Endodermal cell (in vitro differentiated cells): Measurements from ENCODE around the gene TIAL1. TPM values are rescaled to one million over a fixed set of nuclear protein-coding genes. Genes with fewer than 3 reads are reported as not detected.

Experiments used
- DNase-seq: peaks from one replicate; pipeline ENCODE4 v3.0.0-alpha.2; 2017
- H3K27ac ChIP-seq: 2 replicates; pipeline ENCODE4 v1.5.1; 2013; ENCODE audit warnings: mild to moderate bottlenecking, low read depth, low read length, moderate library complexity
- H3K27me3 ChIP-seq: 2 replicates; pipeline ENCODE4 v1.6.1; 2013; ENCODE audit warnings: mild to moderate bottlenecking, low read length, moderate library complexity; ENCODE audit not compliant: insufficient read depth, control insufficient read depth, poor library complexity, severe bottlenecking
- H3K36me3 ChIP-seq: 2 replicates; pipeline ENCODE4 v1.7.0; 2013; ENCODE audit warnings: mild to moderate bottlenecking, low read length, moderate library complexity; ENCODE audit not compliant: control insufficient read depth, insufficient read depth
- H3K4me1 ChIP-seq: one replicate; pipeline ENCODE4 v1.7.0; 2013; ENCODE audit warnings: low read length; ENCODE audit not compliant: control insufficient read depth, insufficient read depth
- H3K4me3 ChIP-seq: 2 replicates; pipeline ENCODE4 v1.5.1; 2013; ENCODE audit warnings: mild to moderate bottlenecking, low read length, moderate library complexity
- H3K9ac ChIP-seq: 2 replicates; pipeline ENCODE4 v1.6.1; 2013; ENCODE audit warnings: mild to moderate bottlenecking, low read length, moderate library complexity; ENCODE audit not compliant: poor library complexity, severe bottlenecking; ENCODE audit errors: extremely low read depth
- H3K9me3 ChIP-seq: 2 replicates; pipeline ENCODE4 v1.6.1; 2013; ENCODE audit warnings: mild to moderate bottlenecking, low read length, moderate library complexity; ENCODE audit not compliant: control insufficient read depth
- H3K27ac Mint-ChIP-seq: 2 replicates; pipeline ENCODE4 v1.8.0; 2020; ENCODE audit warnings: mixed read lengths
- H3K27me3 Mint-ChIP-seq: 2 replicates; pipeline ENCODE4 v1.8.0; 2021; ENCODE audit warnings: mild to moderate bottlenecking, mixed read lengths; ENCODE audit not compliant: insufficient read depth
- H3K36me3 Mint-ChIP-seq: 2 replicates; pipeline ENCODE4 v1.8.0; 2020; ENCODE audit warnings: low read depth, mixed read lengths
- H3K4me1 Mint-ChIP-seq: 2 replicates; pipeline ENCODE4 v1.8.0; 2020; ENCODE audit warnings: mixed read lengths
- H3K4me3 Mint-ChIP-seq: 2 replicates; pipeline ENCODE4 v1.8.0; 2020; ENCODE audit warnings: mild to moderate bottlenecking, moderate library complexity, mixed read lengths
- H3K9me3 Mint-ChIP-seq: 2 replicates; pipeline ENCODE4 v1.8.0; 2020; ENCODE audit warnings: mild to moderate bottlenecking, mixed read lengths
- WGBS, 2 experiments: methylation state at CpG; one replicate each; pipeline versions ENCODE4 v1.1.5 to v1.1.7; 2013; ENCODE audit warnings: missing lambda C conversion rate in 2 of 2, mixed read lengths in 1 of 2; ENCODE audit not compliant: insufficient coverage in 1 of 2, insufficient read length in 1 of 2; 5-methylcytosine and 5-hydroxymethylcytosine counted together
- total RNA-seq, 2 donors: library from RNA; stranded (reverse); fragmentation: NEBNext Ultra II Directional in 1 of 2; extraction: Animal tissue kit (Norgen Biotek cat#: 25700) in 1 of 2; gene quantifications; 2 replicates in 1 of 2; 3 replicates in 1 of 2; pipeline ENCODE4 v1.2.1, GENCODE V29; 2021
- TF ChIP-seq, protein P1 (sequence below): fragments of 200-600 bp; sonication (generic); conservative IDR thresholded peaks from 2 replicates; pipeline ENCODE4 v1.5.0; 2021; ENCODE audit warnings: antibody characterized with exemption, mild to moderate bottlenecking

The TIAL1 gene
- total RNA-seq, 2 donors from 2014 or later: 156 to 176 TPM

DNA sequence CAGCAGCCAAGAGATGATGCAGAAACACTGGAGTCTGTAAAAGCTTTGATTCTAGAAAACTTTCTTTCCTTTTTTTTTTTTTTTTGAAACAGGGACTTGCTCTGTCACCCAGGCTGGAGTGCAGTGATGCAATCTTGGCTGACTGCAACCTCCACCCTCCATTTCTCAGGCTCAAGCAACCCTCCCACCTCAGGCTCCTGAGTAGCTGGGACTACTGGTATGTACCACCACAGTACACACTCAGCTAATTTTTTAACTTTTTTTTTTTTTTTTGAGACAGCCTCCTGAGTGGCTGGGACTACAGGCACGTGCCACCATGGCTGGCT, 37.4 kb upstream of the TIAL1 start:
- Mint-ChIP-seq H3K9me3 (no peaks in the 10 kb centered on the region), H3K4me1 (peaks cover 7% of the 10 kb centered on the region), H3K27me3 (no peaks in the 10 kb centered on the region), H3K36me3 (no peaks in the 10 kb centered on the region), H3K27ac (no peak overlapping the region), H3K4me3 (no peak overlapping the region)
- no peak overlapping the region for H3K27ac ChIP-seq
- no peaks in the 10 kb centered on the region for H3K27me3 ChIP-seq
- H3K36me3 ChIP-seq: no peaks in the 10 kb centered on the region
- no peak overlapping the region for H3K4me3 ChIP-seq
- no peaks in the 10 kb centered on the region for H3K9me3 ChIP-seq
- DNase-seq: no peak
- TF ChIP-seq, protein P1, sequence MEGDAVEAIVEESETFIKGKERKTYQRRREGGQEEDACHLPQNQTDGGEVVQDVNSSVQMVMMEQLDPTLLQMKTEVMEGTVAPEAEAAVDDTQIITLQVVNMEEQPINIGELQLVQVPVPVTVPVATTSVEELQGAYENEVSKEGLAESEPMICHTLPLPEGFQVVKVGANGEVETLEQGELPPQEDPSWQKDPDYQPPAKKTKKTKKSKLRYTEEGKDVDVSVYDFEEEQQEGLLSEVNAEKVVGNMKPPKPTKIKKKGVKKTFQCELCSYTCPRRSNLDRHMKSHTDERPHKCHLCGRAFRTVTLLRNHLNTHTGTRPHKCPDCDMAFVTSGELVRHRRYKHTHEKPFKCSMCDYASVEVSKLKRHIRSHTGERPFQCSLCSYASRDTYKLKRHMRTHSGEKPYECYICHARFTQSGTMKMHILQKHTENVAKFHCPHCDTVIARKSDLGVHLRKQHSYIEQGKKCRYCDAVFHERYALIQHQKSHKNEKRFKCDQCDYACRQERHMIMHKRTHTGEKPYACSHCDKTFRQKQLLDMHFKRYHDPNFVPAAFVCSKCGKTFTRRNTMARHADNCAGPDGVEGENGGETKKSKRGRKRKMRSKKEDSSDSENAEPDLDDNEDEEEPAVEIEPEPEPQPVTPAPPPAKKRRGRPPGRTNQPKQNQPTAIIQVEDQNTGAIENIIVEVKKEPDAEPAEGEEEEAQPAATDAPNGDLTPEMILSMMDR: no peak
- no peaks in the 10 kb centered on the region for H3K4me1 ChIP-seq
- WGBS, 2 experiments: 86% methylated on average over 1 of the region's 1 CpG; no CpG with 5 or more reads in 1 of the 2 experiments
- no peak overlapping the region for H3K9ac ChIP-seq

DNA sequence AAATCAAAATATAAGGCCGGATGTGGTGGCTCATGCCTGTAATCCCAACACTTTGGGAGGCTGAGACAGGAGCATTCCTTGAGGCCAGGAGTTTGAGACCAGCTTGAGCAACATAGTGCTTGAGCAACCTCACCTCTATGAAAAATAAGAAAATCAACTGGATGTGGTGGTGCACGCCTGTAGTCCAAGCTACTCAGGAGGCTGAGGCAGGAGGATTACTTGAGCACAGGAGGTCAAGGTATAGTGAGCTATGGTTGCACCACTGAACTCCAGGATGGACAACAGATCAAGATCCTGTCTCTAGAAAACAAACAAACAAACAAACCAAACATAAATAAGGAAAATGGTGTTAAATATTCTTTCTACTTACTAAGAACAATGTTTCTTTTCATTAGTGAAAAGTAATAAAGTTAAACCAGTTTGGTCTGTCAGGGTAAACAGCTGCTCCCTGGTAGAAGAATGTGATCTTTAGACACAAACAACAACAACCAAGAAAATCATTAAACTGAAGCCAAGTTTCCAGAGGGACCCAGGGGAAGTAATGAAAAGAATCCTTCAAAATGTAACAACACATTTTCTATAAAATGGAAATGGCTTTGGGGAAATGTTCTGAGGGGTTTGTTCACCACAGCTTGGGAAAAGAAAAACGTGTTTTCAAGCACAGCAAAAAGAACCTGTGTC, 36.9 kb upstream of the TIAL1 start:
- Histone ChIP-seq H3K9ac (no peak overlapping the region), H3K27ac (no peak overlapping the region), H3K4me1 (no peaks in the 10 kb centered on the region), H3K36me3 (no peaks in the 10 kb centered on the region), H3K27me3 (no peaks in the 10 kb centered on the region), H3K9me3 (no peaks in the 10 kb centered on the region), H3K4me3 (no peak overlapping the region)
- Mint-ChIP-seq H3K36me3 (no peaks in the 10 kb centered on the region), H3K27me3 (no peaks in the 10 kb centered on the region), H3K4me3 (no peak overlapping the region), H3K4me1 (peaks cover 7% of the 10 kb centered on the region), H3K27ac (no peak overlapping the region), H3K9me3 (no peaks in the 10 kb centered on the region)
- TF ChIP-seq, protein P1: no peak
- DNase-seq: no peak
- 92 to 93% methylated on average over 2 to 3 of the region's 3 CpGs for WGBS, 2 experiments

DNA sequence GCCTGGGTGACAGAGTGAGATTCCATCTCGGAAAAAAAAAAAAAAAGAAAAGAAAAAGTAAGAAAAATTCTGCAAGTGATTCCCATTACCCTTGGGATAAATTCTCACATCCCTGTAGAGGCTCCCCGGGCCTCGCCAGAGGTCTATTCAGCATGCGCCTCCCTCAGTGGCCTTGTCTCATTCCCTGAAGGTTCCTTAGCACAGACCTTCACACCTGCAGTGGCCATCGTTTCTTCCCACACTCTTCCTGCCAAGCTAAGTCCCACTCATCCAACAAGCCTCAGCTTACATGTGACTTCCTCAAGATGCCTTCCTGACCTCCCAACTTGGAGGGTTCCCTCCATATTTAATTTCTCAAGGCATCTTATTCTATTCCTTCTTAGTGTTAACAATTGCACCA, 33.5 kb upstream of the TIAL1 start:
- H3K4me1 Mint-ChIP-seq: no peaks in the 10 kb centered on the region
- no peaks in the 10 kb centered on the region for H3K36me3 Mint-ChIP-seq
- Histone ChIP-seq H3K9ac (no peak overlapping the region), H3K36me3 (no peaks in the 10 kb centered on the region), H3K4me3 (no peak overlapping the region), H3K9me3 (no peaks in the 10 kb centered on the region), H3K27ac (no peak overlapping the region), H3K4me1 (no peaks in the 10 kb centered on the region), H3K27me3 (no peaks in the 10 kb centered on the region)
- H3K9me3 Mint-ChIP-seq: no peaks in the 10 kb centered on the region
- WGBS, 2 experiments: 92 to 93% methylated on average over 5 of the region's 5 CpGs
- no peak overlapping the region for H3K27ac Mint-ChIP-seq
- H3K4me3 Mint-ChIP-seq: no peak overlapping the region
- no peak for DNase-seq
- TF ChIP-seq, protein P1: no peak
- H3K27me3 Mint-ChIP-seq: peaks cover 5% of the 10 kb centered on the region
